GM19395 (cell line): ENCODE results near the gene RPL13.
"Not testable (repeated sequence)": the region's sequence is repeated elsewhere in the genome, so short reads cannot be mapped to it uniquely, and the experiment has no call there.

Experiments
- ATAC-seq: cut with Tn5 transposase; IDR thresholded peaks from one replicate; pipeline ENCODE4 v1.9.1; 2021; ENCODE audit warnings: mild to moderate bottlenecking, moderate library complexity; ENCODE audit not compliant: unreplicated experiment

The RPL13 gene

GRCh38 chr16:89576153-89577054 lies 15.9 kb downstream of the RPL13 start:
- no peak for ATAC-seq

- ATAC-seq: no peak
Measured at GRCh38 chr16:89577055-89577759, 16.7 kb downstream of the RPL13 start.

- no peak for ATAC-seq
Measured at GRCh38 chr16:89579351-89579750, 18.9 kb downstream of the RPL13 start.

- no peak for ATAC-seq
Measured at GRCh38 chr16:89581045-89581695, 20.7 kb downstream of the RPL13 start.

- ATAC-seq: no peak
Measured at GRCh38 chr16:89581861-89582563, 21.5 kb downstream of the RPL13 start.

GRCh38 chr16:89582614-89583196 lies 22.2 kb downstream of the RPL13 start:
- ATAC-seq: no peak

- no peak for ATAC-seq
Measured at GRCh38 chr16:89583197-89583894, 22.9 kb downstream of the RPL13 start.

- no peak for ATAC-seq
Measured at GRCh38 chr16:89583895-89584644, 23.6 kb downstream of the RPL13 start.

- ATAC-seq: no peak
Measured at GRCh38 chr16:89584768-89585549, 24.5 kb downstream of the RPL13 start.

GRCh38 chr16:89586218-89586617 lies 25.7 kb downstream of the RPL13 start:
- no peak for ATAC-seq

GRCh38 chr16:89586853-89587252 lies 26.4 kb downstream of the RPL13 start:
- ATAC-seq: no peak

GRCh38 chr16:89587676-89588075 lies 27.2 kb downstream of the RPL13 start:
- ATAC-seq: not testable (repeated sequence)

GRCh38 chr16:89588413-89589109 lies 28.1 kb downstream of the RPL13 start:
- ATAC-seq: no peak

- no peak for ATAC-seq
Measured at GRCh38 chr16:89589241-89589926, 28.9 kb downstream of the RPL13 start.

GRCh38 chr16:89593841-89594240 lies 33.4 kb downstream of the RPL13 start:
- no peak for ATAC-seq

- no peak for ATAC-seq
Measured at GRCh38 chr16:89595330-89596060, 35.0 kb downstream of the RPL13 start.
